DLD1 (cell line): ENCODE results near the gene ACAP3.
"Not testable (repeated sequence)": the region's sequence is repeated elsewhere in the genome, so short reads cannot be mapped to it uniquely, and the experiment has no call there.

Experiments
- in situ Hi-C: cut with HindIII; loops from 2 replicates; pipeline ENCODE4 v1.10.0; 2017; ENCODE audit warnings: low sequenced_read_pairs

The ACAP3 gene

GRCh38 chr1:1317420-1317819, 9.7 kb upstream of the ACAP3 start:
- in situ Hi-C loops, result no loop called here

GRCh38 chr1:1316199-1316598, 8.5 kb upstream of the ACAP3 start:
- in situ Hi-C loops, result not testable (repeated sequence)

GRCh38 chr1:1315435-1315954, 7.8 kb upstream of the ACAP3 start:
- in situ Hi-C loops, result no loop called here

- in situ Hi-C loops, result no loop called here
Observed at GRCh38 chr1:1314678-1315335, 7.1 kb upstream of the ACAP3 start.

- in situ Hi-C loops, result no loop called here
Observed at GRCh38 chr1:1314237-1314586, 6.5 kb upstream of the ACAP3 start.

GRCh38 chr1:1313500-1314236, 5.9 kb upstream of the ACAP3 start:
- in situ Hi-C loops, result no loop called here

- in situ Hi-C loops, result no loop called here
Observed at GRCh38 chr1:1312450-1313314, 5.0 kb upstream of the ACAP3 start.

GRCh38 chr1:1311107-1312104, 3.7 kb upstream of the ACAP3 start:
- in situ Hi-C loops, result no loop called here

GRCh38 chr1:1310476-1311053, 2.8 kb upstream of the ACAP3 start:
- in situ Hi-C loops, result no loop called here

- in situ Hi-C loops, result no loop called here
Observed at GRCh38 chr1:1310109-1310385, 2.3 kb upstream of the ACAP3 start.

- in situ Hi-C loops, result no loop called here
Observed at GRCh38 chr1:1309251-1310108, 1.8 kb upstream of the ACAP3 start.

- in situ Hi-C loops, result no loop called here
Observed at GRCh38 chr1:1308756-1309250, 1.1 kb upstream of the ACAP3 start.

- in situ Hi-C loops, result no loop called here
Observed at GRCh38 chr1:1307261-1307922, 338 bp downstream of the ACAP3 start.

- in situ Hi-C loops, result no loop called here
Observed at GRCh38 chr1:1306661-1307260, 969 bp downstream of the ACAP3 start.

- in situ Hi-C loops, result no loop called here
Observed at GRCh38 chr1:1306070-1306660, 1.6 kb downstream of the ACAP3 start.

GRCh38 chr1:1305300-1306069, 2.2 kb downstream of the ACAP3 start:
- in situ Hi-C loops, result no loop called here
